HG03571 (cell line): ENCODE measurements around the gene RALGDS.

ENCODE experiments used
- ATAC-seq: cut with Tn5 transposase; IDR thresholded peaks from one replicate; pipeline ENCODE4 v1.9.1; 2021; ENCODE audit not compliant: unreplicated experiment

Gene RALGDS

DNA sequence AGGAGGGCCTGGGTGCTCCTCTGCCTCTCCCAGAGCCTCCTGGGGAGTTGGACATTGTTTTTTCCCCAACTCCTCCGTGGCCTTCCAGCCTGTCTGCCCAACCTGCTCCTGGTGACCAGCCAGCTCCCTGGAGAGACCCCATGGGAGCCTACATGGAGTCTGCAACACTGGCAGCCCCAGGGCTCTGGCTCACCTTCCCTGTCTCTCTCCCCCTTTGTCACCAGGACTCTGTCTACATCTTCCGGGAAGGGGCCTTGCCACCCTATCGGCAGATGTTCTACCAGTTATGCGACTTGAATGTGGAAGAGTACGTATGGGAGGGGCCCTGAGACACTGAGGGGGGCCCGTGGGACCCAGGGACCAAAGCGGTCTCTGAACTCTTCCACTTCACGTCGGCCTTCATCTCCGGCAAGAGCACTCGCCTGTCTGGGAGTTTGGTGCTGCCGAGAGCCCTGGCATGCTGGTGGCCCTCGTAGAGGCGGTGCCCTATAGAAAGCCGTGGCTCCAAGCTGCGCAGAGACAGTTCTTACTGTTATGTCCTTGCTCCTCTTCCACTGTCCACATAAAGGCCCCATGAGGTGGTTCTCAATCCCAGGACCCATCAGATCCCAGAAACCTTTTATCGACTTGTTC is 65.1 kb downstream of the RALGDS start:
- no peak for ATAC-seq

- no peak for ATAC-seq
Observed at GRCh38 chr9:133054966-133055365, 66.1 kb downstream of the RALGDS start.

DNA sequence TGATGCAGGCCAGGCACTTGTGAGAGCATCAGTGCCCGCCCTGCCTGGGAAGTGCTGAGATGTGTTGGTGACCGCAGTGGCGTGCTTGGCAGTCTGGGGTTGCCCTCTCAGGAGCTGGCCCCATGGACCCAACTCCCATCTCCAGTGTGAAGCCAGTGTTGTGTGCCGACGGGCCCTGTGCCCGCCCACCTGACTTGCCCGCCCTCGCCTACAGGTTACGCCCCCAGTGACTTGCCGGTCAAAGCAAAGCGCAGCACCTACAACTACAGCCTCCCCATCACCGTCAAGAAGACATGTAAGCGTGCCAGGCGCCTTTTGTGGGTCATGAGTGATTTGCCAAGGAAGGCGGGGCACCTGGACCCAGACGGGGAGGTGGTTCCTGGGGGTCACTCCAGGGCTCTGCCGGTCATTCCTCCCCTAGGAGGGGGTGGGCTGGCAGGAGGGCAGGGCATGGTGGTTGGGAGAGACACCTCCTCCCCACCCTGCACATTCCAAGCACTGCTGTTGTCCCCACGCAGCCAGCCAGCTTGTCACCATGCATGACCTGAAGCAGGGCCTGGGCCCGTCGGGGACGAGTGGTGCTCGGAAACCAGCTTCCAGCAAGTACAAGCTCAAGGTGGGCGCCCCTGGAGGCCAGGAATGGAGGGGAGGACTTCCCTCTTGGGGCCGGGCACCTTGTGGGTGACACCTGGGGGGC is 66.7 kb downstream of the RALGDS start:
- ATAC-seq, result no peak

GRCh38 chr9:133051966-133052539 is 69.0 kb downstream of the RALGDS start:
- no peak for ATAC-seq

- ATAC-seq, result no peak
Observed at GRCh38 chr9:133051281-133051900, 69.6 kb downstream of the RALGDS start.

GRCh38 chr9:133050781-133051180 is 70.3 kb downstream of the RALGDS start:
- no peak for ATAC-seq

GRCh38 chr9:133050142-133050541 is 70.9 kb downstream of the RALGDS start:
- ATAC-seq, result no peak

DNA sequence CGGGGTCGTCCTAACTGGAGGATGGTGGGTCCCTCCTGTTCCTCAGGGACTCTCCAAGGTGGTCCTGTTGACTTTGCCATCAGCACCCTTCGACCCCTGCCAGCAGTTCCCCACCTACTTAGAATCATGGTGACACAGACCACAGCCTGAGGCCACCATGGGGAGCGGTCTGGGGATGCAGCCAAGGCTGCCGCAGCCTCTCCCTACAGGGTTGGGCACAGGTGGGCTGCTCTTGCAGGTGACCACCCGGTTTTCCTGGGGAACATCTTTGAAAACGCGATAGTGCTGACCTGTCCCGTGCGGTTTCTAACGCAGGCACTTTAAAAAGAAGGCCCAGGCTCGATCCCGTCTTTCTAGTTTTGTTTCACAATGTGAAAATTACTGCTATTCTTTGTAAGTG is 72.0 kb downstream of the RALGDS start:
- ATAC-seq, result no peak

DNA sequence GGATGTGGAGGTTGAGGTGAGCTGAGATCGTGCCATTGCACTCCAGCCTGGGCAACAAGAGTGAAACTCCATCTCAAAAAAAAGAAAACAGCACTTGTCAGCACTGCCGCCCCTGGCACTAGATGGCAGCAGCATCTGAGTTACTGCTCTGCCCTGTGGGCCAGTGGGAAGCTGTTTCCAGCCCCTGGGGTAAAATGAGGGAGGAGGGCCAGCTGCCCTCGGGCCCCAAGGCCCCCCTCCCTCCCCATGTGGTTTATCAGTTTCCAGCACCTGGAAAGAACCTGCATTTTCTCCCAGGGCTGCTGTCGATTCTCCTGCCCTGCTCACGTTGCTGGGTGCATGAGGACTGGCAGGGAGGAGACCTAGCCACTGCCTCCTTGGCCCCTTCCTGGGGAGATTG is 72.4 kb downstream of the RALGDS start:
- no peak for ATAC-seq
